A673 (cell line): ENCODE data around the gene DCLK1. TPM values are rescaled to one million over a fixed set of nuclear protein-coding genes. Genes with fewer than 3 reads are reported as not detected.
A peak's percentile ranks its signal among the peaks of the same experiment; 100 is the strongest.

Source experiments
- BruUV-seq: library from RNA; stranded (reverse); fragments of 400-500 nt; replicated peaks from 2 replicates; lab custom pipeline; 2021; lab: Mats Ljungman, UMichigan
- CTCF ChIA-PET: fragments of 300-600 bp; sonication (Branson Sonifier 250); formaldehyde crosslinking; loops from one replicate; lab custom pipeline; 2022; ENCODE audit warnings: antibody characterized with exemption; lab: Charles Lee
- POLR2A ChIA-PET: fragments of 300-600 bp; sonication (Branson Sonifier 250); formaldehyde crosslinking; loops from one replicate; lab custom pipeline; 2022; ENCODE audit warnings: antibody characterized with exemption; ENCODE audit not compliant: low non-redundant PET; lab: Charles Lee
- DNase-seq: peaks from one replicate; pipeline ENCODE4 v3.0.0-alpha.2; 2015; ENCODE audit warnings: low spot score
- H3K27ac ChIP-seq: fragments of 200-600 bp; sonication (generic); 2 replicates; pipeline ENCODE4 v1.5.1; 2016; ENCODE audit warnings: mixed run types, low read depth, mild to moderate bottlenecking, mixed read lengths, antibody characterized with exemption, low read length; ENCODE audit not compliant: poor library complexity, severe bottlenecking
- H3K27me3 ChIP-seq: fragments of 200-600 bp; sonication (generic); replicated peaks from 2 replicates; pipeline ENCODE4 v1.6.1; 2017; ENCODE audit warnings: mixed run types, low read depth, mild to moderate bottlenecking, mixed read lengths, antibody characterized with exemption, low read length; ENCODE audit not compliant: insufficient read depth, poor library complexity
- H3K36me3 ChIP-seq: fragments of 200-600 bp; sonication (generic); 2 replicates; pipeline ENCODE4 v1.6.1; 2016; ENCODE audit warnings: mixed run types, mild to moderate bottlenecking, mixed read lengths, antibody characterized with exemption, low read length; ENCODE audit not compliant: insufficient read depth, poor library complexity, severe bottlenecking
- H3K4me1 ChIP-seq: fragments of 200-600 bp; sonication (generic); 2 replicates; pipeline ENCODE4 v1.6.1; 2017; ENCODE audit warnings: mixed run types, mild to moderate bottlenecking, mixed read lengths, antibody characterized with exemption, low read length; ENCODE audit not compliant: insufficient read depth, poor library complexity, severe bottlenecking
- H3K4me3 ChIP-seq: fragments of 200-600 bp; sonication (generic); 2 replicates; pipeline ENCODE4 v1.5.1; 2016; ENCODE audit warnings: low read depth, mixed run types, mild to moderate bottlenecking, mixed read lengths, low read length; ENCODE audit not compliant: poor library complexity, severe bottlenecking
- H3K9me3 ChIP-seq: fragments of 200-600 bp; sonication (generic); 2 replicates; pipeline ENCODE4 v1.6.1; 2016; ENCODE audit warnings: mixed run types, low read depth, mild to moderate bottlenecking, mixed read lengths, antibody characterized with exemption, low read length; ENCODE audit not compliant: poor library complexity, severe bottlenecking
- EZH2 ChIP-seq: fragments of 200-600 bp; sonication (generic); IDR thresholded peaks from 2 replicates; pipeline ENCODE4 v1.6.1; 2017; ENCODE audit warnings: borderline replicate concordance, low read depth, mild to moderate bottlenecking, mixed read lengths, antibody characterized with exemption, low read length; ENCODE audit not compliant: poor library complexity, severe bottlenecking
- intact Hi-C: fragments of 100-400 bp; cut with micrococcal nuclease; formaldehyde crosslinking; loops from one replicate; pipeline ENCODE4 v1.10.0; 2022; ENCODE audit not compliant: unreplicated experiment
- total RNA-seq: library from RNA; stranded (reverse); gene quantifications from 2 replicates; pipeline ENCODE4 v1.2.3, GENCODE V29; 2021
- TF ChIP-seq, protein P1 (sequence below): fragments of 300-800, 200-600 bp; sonication (generic); conservative IDR thresholded peaks from 2 replicates; pipeline ENCODE4 v1.5.1; 2017; ENCODE audit warnings: low read depth, mild to moderate bottlenecking, antibody characterized with exemption, low read length, moderate library complexity, mixed read lengths

DCLK1 gene
- total RNA-seq, 1 experiment from 2014 or later: 11.2 TPM

GRCh38 chr13:36131931-36132297 lies 732 bp upstream of the DCLK1 start:
- ChIA-PET POLR2A (no interaction called here), CTCF (no interaction called here)
- Histone ChIP-seq H3K4me1 (peaks cover 20% of the 10 kb centered on the region), H3K4me3 (no peak overlapping the region), H3K27me3 (peaks cover 12% of the 10 kb centered on the region), H3K27ac (no peak overlapping the region), H3K36me3 (no peaks in the 10 kb centered on the region), H3K9me3 (no peaks in the 10 kb centered on the region)
- no peak for TF ChIP-seq EZH2
- TF ChIP-seq, protein P1, sequence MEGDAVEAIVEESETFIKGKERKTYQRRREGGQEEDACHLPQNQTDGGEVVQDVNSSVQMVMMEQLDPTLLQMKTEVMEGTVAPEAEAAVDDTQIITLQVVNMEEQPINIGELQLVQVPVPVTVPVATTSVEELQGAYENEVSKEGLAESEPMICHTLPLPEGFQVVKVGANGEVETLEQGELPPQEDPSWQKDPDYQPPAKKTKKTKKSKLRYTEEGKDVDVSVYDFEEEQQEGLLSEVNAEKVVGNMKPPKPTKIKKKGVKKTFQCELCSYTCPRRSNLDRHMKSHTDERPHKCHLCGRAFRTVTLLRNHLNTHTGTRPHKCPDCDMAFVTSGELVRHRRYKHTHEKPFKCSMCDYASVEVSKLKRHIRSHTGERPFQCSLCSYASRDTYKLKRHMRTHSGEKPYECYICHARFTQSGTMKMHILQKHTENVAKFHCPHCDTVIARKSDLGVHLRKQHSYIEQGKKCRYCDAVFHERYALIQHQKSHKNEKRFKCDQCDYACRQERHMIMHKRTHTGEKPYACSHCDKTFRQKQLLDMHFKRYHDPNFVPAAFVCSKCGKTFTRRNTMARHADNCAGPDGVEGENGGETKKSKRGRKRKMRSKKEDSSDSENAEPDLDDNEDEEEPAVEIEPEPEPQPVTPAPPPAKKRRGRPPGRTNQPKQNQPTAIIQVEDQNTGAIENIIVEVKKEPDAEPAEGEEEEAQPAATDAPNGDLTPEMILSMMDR: no peak
- no peak for DNase-seq
- BruUV-seq: no TSS peak
- intact Hi-C loops: no loop called here

GRCh38 chr13:36130552-36131221 lies 495 bp downstream of the DCLK1 start:
- H3K27me3 ChIP-seq: peaks cover 12% of the 10 kb centered on the region
- intact Hi-C loops: no loop called here
- BruUV-seq: no TSS peak

DNA sequence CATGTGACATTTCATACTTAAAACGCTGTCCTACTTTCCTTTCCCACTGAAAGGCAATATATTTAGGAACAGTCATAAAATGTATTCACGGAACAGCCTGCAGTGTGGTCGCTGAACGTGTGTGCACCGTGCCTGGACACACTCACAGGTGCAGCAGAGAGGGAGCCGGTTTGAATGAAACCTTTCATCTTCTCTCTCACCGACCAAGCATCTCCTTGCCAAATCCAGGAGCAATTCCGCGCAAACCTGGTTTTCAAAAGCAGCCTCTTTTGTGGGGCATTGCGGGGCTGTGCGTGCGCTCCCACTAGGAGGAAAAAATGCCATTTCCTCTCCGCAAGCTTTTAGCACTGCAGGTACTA lies 1.0 kb downstream of the DCLK1 start:
- POLR2A ChIA-PET: no interaction called here
- H3K4me3 ChIP-seq: peak overlapping the region; percentile 56
- peaks cover 12% of the 10 kb centered on the region for H3K27me3 ChIP-seq
- DNase-seq: no peak
- H3K4me1 ChIP-seq: peaks cover 20% of the 10 kb centered on the region
- CTCF ChIA-PET: no interaction called here
- no TSS peak for BruUV-seq
- no peaks in the 10 kb centered on the region for H3K36me3 ChIP-seq
- H3K9me3 ChIP-seq: no peaks in the 10 kb centered on the region
- intact Hi-C loops: no loop called here
- H3K27ac ChIP-seq: no peak overlapping the region
- no peak for TF ChIP-seq EZH2
- TF ChIP-seq, protein P1: no peak

More at GRCh38 chr13:36130552-36131221, 495 bp downstream of the DCLK1 start:
- POLR2A ChIA-PET: no interaction called here
- TF ChIP-seq, protein P1: no peak
- no peak for TF ChIP-seq EZH2
- Histone ChIP-seq H3K9me3 (no peaks in the 10 kb centered on the region), H3K36me3 (no peaks in the 10 kb centered on the region), H3K4me1 (peaks cover 20% of the 10 kb centered on the region), H3K27ac (no peak overlapping the region), H3K4me3 (peak overlapping the region; percentile 56)
- CTCF ChIA-PET: no interaction called here
- peak; percentile 35 for DNase-seq
